ENCODE results near the gene TMEM231.
"Not testable (repeated sequence)": the region's sequence is repeated elsewhere in the genome, so short reads cannot be mapped to it uniquely, and the experiment has no call there.

The TMEM231 gene

GRCh38 chr16:75532142-75532765 is 23.8 kb downstream of the TMEM231 start:
- no peak for DNase-seq (ENCODE audit: low read depth in 2 of 2)

GRCh38 chr16:75529959-75530358 is 26.1 kb downstream of the TMEM231 start:
- DNase-seq (ENCODE audit: low read depth in 2 of 2): no peak

DNA sequence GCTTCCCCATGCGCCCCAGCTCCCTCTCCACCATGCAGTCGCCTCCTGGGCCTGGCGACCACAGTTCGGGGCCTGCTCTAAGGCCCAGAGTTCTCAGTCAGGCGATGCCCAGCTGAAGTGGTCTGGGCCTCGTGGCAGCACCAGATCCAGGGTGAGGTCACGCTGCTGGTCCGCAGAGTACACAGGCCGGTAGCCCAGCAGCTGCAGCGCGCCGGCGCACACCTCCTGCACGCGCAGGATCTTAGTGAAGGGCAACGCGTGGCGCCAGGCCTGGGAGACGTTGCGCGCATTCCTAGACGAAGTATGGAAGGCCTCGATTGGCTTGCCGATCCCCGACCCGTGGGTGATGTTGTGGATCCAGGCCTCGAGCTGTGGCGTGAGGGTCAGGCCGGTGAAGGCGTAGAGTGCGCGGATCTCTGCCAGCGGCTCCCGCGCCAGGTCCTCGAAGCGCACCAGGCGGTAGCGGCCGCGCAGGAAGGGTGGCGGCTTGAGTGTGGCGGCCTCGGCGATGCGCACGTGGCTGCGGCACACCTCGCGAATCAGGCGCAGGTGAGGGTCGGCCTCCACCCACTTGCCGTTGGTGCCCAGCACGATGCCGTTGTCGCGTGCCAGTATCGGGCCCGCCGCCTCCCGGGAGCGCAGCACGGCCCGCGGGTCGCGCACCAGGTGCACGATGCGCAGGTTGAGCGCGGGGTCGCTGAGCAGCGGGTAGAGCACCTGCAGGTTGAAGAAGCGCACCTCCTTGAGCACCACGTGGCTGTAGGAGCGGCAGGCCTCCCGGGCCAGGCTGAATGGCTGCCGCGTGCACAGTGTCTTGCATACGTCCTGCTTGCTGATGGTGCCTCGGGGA is 26.8 kb downstream of the TMEM231 start:
- DNase-seq (ENCODE audit: low read depth in 2 of 2): no peak

DNA sequence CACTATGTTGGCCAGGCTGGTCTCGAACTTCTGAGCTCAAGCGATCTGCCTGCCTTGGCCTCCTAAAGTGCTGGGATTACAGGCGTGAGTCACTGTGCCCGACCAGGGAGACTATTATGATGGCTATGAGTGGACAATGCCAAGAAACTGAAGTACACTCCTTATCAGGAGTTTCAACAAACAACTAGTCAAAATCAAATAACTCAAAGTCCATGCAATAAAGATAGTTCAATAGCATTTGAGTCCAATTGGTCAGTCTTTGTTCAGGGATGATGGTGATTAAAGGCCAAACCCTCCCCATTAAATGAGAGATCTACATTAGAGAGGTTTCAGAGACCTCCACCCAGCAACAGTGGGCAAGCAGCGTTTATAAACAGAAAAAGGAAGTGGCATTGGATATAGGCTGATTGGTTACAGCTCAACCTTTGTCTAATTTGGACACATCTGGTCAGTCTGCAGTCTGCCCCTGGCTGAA is 28.2 kb downstream of the TMEM231 start:
- no peak for DNase-seq (ENCODE audit: low read depth in 2 of 2)

GRCh38 chr16:75526032-75526790 is 29.8 kb downstream of the TMEM231 start:
- DNase-seq (ENCODE audit: low read depth in 2 of 2): no peak

DNA sequence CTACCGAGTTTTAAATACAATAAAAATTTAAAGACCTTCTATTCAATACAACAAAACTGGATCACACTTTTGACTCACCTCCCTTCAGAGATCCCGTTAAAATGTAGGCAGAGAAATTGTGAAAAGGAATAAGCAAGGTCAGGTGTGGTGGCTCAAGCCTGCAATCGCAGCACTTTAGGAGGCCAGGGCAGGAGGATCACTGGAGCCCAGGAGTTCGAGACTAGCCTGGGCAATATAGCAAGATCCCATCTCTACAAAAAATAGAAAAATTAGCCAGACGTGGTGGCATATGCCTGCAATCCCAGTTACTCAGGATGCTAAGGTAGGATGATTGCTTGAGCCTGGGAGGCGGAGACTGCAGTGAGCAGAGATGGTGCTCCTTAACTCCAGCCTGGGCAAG is 36.9 kb downstream of the TMEM231 start:
- no peak for DNase-seq (ENCODE audit: low read depth in 2 of 2)

DNA sequence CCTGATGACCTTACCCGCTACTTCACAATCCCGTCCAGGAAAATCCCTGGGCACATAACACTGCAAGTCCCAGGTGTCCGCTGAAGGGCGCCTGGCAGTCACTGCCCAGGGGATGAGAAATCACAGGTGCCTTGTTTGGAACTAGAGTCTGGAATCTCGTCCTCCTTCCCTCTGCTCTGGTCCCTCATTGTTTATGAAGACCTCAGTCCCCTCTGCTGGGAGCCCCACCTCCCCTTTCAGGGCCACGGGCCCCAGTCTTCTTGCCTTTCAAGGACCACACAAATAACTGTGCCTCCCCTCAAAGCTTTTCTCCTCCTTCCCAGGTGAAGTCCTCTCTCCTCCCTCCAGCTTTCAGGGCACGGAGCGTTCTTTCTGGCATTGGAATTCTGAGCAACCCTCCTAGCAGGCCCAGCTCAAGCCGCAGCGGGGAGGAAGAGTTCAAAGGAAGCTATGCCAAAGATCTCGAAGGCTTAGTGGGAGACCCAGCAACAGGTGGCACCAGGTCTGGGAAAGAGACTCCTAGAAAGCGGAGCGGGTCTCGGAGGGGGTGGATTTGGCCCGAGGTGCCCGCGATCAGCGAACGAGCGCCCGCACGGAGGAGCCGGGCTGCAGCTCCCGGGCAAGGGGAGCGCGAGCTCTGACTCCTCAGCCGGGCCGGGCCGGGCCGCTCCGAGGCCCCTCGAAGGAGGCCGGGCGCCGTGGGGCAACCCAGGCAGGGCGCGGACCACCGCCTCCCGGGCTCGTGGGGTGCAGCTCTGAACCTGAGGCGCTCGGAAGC is 39.7 kb downstream of the TMEM231 start:
- DNase-seq (ENCODE audit: low read depth in 2 of 2): not testable (repeated sequence)

DNA sequence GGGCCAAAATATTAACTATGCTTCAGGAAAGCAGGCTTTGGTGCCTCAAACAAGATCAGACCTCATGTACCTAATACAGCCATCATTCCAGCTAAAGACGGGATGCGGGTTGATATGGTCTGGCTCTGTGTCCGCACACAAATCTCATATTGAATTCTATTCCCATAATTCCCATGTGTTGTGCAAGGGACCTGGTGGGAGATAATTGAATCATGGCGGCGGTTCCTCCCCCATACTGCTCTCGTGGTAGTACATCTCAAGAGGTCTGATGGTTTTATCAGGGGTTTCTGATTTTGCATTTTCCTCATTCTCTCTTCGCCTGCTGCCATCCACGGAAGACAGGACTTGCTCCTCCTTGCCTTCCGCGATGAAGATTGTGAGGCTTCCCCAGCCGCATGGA is 41.8 kb downstream of the TMEM231 start:
- no peak for DNase-seq (ENCODE audit: low read depth in 2 of 2)

- DNase-seq (ENCODE audit: low read depth in 2 of 2): no peak
Measured at GRCh38 chr16:75506574-75506973, 49.5 kb downstream of the TMEM231 start.

GRCh38 chr16:75506107-75506506 is 49.9 kb downstream of the TMEM231 start:
- no peak for DNase-seq (ENCODE audit: low read depth in 2 of 2)

DNA sequence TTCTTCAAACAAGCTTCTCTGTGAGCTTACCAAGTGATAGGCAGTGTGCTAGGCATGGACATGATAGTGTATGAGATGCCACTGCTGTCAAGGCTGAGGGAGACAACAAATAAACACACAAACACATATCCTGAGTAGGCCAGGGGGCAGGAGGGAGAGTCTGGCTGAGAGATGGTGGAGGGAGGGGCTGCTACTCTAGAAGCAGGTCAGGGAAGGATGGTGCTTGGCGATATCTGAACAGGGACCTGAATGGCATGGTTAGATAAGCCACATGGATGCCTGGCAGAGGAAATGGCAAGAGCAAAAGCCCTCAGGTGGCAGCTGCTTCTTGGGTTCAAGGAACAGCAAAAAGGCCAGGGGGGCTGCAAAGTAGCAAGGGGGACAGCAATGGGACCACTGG is 52.3 kb downstream of the TMEM231 start:
- no peak for DNase-seq (ENCODE audit: low read depth in 2 of 2)

- no peak for DNase-seq (ENCODE audit: low read depth in 2 of 2)
Measured at GRCh38 chr16:75502916-75503605, 53.0 kb downstream of the TMEM231 start.

- DNase-seq (ENCODE audit: low read depth in 2 of 2): not testable (repeated sequence)
Measured at GRCh38 chr16:75501820-75502219, 54.2 kb downstream of the TMEM231 start.

- no peak for DNase-seq (ENCODE audit: low read depth in 2 of 2)
Measured at GRCh38 chr16:75501359-75501758, 54.7 kb downstream of the TMEM231 start.

DNA sequence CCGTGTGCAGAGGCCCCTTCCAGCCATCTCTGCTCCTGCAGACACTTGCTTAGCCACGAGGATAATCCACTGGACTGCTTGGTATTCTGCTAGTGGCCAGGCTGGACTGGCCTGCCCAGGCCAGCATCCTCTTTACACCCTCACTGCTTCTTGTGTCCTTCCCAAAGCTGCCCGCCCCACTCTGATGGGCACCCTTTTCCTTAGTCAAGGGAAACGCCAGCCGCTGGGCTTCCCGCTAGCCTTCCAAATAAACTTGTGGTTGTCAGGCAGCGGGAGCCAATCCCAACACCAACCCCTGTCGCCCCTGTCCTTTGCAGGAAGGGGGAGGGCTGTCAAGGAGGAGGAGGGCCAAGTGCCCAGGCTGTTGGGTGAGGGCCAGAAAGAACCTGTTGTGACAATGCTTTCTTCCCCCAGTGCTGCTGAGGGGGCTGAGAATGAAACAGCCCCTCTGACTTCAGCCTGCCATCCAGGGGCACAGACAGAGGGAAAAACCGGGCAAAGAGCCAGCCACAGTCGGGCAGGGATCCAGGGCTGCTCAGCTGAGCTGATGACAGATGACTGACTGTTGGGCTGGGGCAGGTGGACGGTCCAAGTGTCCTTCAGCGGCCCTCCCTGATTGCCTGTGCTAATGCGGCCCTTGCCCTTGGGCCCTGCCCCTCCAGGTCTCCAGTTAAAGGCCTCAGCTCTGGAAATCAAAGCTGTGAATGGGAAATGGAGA is 57.3 kb downstream of the TMEM231 start:
- not testable (repeated sequence) for DNase-seq (ENCODE audit: low read depth in 2 of 2)

DNA sequence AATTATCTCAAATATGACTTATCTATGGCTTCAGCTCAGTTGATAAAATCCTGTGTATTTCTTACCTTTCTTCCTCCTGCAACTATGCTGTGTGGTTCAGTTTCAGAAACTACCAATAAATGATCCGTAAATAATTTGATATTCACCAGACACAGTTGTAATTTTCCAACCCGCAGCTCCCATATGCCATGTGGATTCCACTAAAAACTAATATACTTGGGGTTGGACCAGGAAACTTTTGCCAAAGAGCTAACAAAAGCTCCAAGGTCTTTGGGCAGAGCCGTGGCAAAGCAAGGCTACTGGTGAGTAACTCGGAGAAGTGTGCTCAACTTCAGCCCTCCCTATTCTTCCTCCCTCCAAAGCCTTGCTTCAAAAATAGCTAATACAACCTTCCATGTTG is 58.5 kb downstream of the TMEM231 start:
- no peak for DNase-seq (ENCODE audit: low read depth in 2 of 2)

- no peak for DNase-seq (ENCODE audit: low read depth in 2 of 2)
Measured at GRCh38 chr16:75495076-75495674, 60.9 kb downstream of the TMEM231 start, which contains the start of gene CHST6. Gene CHST6 (minus strand): TSS chr16:75495441. CDS start chr16:75479828, 15,613 bp downstream.

- DNase-seq (ENCODE audit: low read depth in 2 of 2): no peak
Measured at GRCh38 chr16:75494661-75495075, 61.4 kb downstream of the TMEM231 start.

DNA sequence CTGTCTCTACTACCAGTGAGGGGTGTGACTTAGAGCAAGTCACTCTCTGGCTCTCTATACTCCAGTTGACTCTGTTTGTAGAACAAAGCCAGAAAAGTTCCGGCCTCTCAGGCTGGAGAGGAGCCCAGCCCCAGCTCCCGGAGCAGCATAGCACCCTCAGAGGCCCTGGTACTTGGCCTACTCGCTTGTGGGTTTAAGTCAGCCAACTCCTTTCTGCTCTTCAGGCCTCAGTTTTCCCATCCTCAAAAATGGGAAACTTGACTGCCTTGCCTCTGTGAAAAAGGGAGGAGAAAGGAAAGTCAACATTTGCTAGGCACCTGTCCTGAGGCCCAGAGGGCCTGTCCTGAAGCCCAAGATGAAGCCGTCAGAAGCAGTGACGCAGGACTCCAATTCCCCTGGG is 61.9 kb downstream of the TMEM231 start:
- DNase-seq (ENCODE audit: low read depth in 2 of 2): no peak

DNA sequence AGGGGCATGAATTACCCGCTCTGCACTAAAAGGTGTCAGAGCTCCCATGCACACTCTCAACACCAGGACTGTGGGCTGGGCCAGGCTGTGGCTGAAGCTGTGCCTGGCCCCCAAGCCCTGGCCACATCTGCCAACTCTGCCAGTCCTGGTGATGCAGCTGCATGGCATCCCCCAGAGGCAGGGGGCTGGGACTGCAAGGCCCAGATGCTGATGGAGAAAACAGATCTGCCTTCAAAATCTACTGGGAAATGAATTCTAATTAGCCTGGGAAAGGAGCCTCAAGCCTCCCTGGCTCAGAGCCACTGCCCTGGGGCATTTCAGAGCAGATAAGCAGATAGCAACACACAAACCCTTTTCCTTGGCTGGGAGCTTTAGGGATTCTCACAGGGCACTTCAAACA is 64.2 kb downstream of the TMEM231 start:
- no peak for DNase-seq (ENCODE audit: low read depth in 2 of 2)

Data from activated CD4-positive, alpha-beta T cell treated with anti-CD3 and anti-CD28 coated beads for 24 hours (primary cell).